NCI-H2196 (cell line): ENCODE measurements around the gene EI24.

Experiments used
- DNase-seq: peaks from one replicate; lab custom pipeline; 2025; ENCODE audit not compliant: unreplicated experiment; lab: John Stamatoyannopoulos, UW

The EI24 gene

DNA sequence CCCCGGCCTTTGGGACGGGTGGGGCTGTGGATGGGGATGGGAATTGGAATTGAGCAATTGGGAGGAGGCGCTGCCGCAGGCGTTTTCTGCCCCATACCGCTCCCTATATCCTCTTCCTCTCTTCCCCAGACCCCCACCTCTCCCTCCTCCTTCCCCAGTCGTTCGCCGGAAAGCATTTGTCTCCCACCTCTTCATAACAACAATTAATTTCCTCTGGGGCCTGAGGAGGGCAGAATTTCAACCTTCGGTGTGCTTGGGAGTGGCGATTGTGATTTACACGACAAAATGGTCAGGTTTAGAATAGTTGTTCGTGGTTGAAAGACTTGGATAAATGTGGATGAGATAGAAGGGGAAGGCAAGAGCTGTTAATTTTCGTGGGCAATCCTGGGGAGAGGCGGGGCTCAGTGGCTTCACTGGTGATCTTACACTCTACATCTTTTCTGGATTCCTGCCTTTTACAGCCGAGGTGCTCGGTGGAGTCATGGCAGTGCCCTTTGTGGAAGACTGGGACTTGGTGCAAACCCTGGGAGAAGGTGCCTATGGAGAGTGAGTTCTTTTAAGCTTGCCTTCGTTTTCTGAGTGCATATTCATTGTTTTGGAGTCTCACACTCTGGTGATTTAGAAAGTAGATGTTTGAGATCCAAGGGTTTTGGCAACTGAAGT, 57.1 kb downstream of the EI24 start:
- peak; percentile 81 for DNase-seq

DNA sequence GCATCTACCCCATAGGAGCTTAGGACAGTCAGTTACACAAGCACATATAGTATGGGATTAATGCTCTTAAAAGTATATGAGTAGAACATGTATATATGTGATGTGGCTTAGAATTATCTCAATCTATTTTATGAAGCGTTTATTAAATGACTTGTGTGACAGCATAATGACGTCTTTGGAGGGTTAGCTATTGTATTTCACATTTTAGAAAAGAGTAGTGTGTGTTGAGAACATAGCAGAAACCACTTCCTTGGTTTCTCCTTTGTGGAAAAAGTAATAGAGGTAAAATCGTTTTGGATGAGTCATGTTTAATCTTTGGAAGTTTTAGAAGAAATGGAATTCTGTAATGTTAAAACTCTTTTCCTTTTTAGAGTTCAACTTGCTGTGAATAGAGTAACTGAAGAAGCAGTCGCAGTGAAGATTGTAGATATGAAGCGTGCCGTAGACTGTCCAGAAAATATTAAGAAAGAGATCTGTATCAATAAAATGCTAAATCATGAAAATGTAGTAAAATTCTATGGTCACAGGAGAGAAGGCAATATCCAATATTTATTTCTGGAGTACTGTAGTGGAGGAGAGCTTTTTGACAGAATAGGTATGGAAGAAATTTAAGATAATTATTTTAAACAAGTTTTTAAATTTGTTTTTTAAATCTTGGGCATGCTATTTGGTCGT, 58.1 kb downstream of the EI24 start:
- no peak for DNase-seq
